K562 (cell line): ENCODE measurements around the gene CACNA1C. TPM values are rescaled to one million over a fixed set of nuclear protein-coding genes. Genes with fewer than 3 reads are reported as not detected.

ENCODE experiments used
- ATAC-seq: fragments of 200-7000 bp; cut with Tn5 transposase; 3 replicates; pipeline ENCODE4 v1.9.1; 2020; ENCODE audit warnings: moderate library complexity
- BruUV-seq: library from RNA; stranded (reverse); fragments of 400-500 nt; replicated peaks from 2 replicates; lab custom pipeline; 2021; lab: Mats Ljungman, UMichigan
- CTCF ChIA-PET: fragments of 300-600 bp; formaldehyde crosslinking; extraction: SDS; loops from one replicate; lab custom pipeline; 2021; ENCODE audit warnings: low intra/inter-chr PET ratio; lab: Yijun Ruan, JAX
- POLR2A ChIA-PET: fragments of 300-600, 350-650 bp; sonication (Branson Sonifier 250); formaldehyde crosslinking; extraction: SDS; loops from one replicate; lab custom pipeline; 2021; ENCODE audit warnings: antibody characterized with exemption, inconsistent platforms; lab: Yijun Ruan, JAX
- DNase-seq, 4 experiments: peaks; one replicate each; pipeline versions ENCODE4 v3.0.0 to v3.0.0-alpha.2; 2011 to 2018; ENCODE audit warnings: low spot score in 3 of 4, mixed read lengths in 3 of 4; ENCODE audit errors: extremely low read depth in 1 of 4
- FAIRE-seq: peaks from 2 replicates; lab custom pipeline; 2011; peaks lifted over from hg19 to GRCh38; lab: Jason Lieb, UNC
- H2AFZ ChIP-seq: 2 replicates; pipeline ENCODE4 v1.6.0; 2011; ENCODE audit warnings: low read depth, low read length, control low read depth, inconsistent platforms
- H3K27ac ChIP-seq: fragments of 200-600 bp; 3 replicates; pipeline ENCODE4 v1.8.0; 2011; ENCODE audit warnings: low read depth, mild to moderate bottlenecking, control low read depth, inconsistent platforms, low read length, moderate library complexity, mixed read lengths; ENCODE audit errors: extremely low read depth
- H3K27me3 ChIP-seq, 2 experiments: fragments of 300-600 bp in 1 of 2; 2 replicates in 1 of 2; 3 replicates in 1 of 2; pipeline versions ENCODE4 v1.6.0 to v1.8.0; 2011; ENCODE audit warnings: inconsistent platforms in 2 of 2, low read length in 2 of 2, mild to moderate bottlenecking in 1 of 2, mixed read lengths in 1 of 2, moderate library complexity in 1 of 2; ENCODE audit not compliant: control insufficient read depth in 2 of 2, insufficient read depth in 2 of 2
- H3K36me3 ChIP-seq: fragments of 300-600 bp; 3 replicates; pipeline ENCODE4 v1.8.0; 2011; ENCODE audit warnings: mild to moderate bottlenecking, low read length, inconsistent platforms; ENCODE audit not compliant: control insufficient read depth, insufficient read depth
- H3K4me1 ChIP-seq, 2 experiments: fragments of 200-600 bp in 1 of 2; replicated peaks in 1 of 2; 2 replicates in 1 of 2; 3 replicates in 1 of 2; pipeline versions ENCODE4 v1.5.1 to v1.8.0; 2011; ENCODE audit warnings: inconsistent platforms in 2 of 2, low read length in 2 of 2, mild to moderate bottlenecking in 1 of 2, mixed read lengths in 1 of 2, moderate library complexity in 1 of 2; ENCODE audit not compliant: control insufficient read depth in 2 of 2, insufficient read depth in 2 of 2
- H3K4me2 ChIP-seq: 2 replicates; pipeline ENCODE4 v1.6.1; 2011; ENCODE audit warnings: low read length, control low read depth, inconsistent platforms, mixed read lengths; ENCODE audit not compliant: insufficient read depth
- H3K4me3 ChIP-seq: fragments of 200-600 bp; sonication (generic), shearing (Covaris generic); 2 replicates; pipeline ENCODE4 v1.5.1; 2016; ENCODE audit warnings: control low read depth, inconsistent platforms
- H3K79me2 ChIP-seq: fragments of 200-600 bp; 3 replicates; pipeline ENCODE4 v1.8.0; 2011; ENCODE audit warnings: low read length, inconsistent platforms; ENCODE audit not compliant: control insufficient read depth, insufficient read depth
- H3K9ac ChIP-seq, 2 experiments: 2 replicates each; pipeline versions ENCODE4 v1.6.0 to v1.6.1; 2011; ENCODE audit warnings: low read depth in 2 of 2, low read length in 2 of 2, control low read depth in 1 of 2, inconsistent platforms in 1 of 2, mild to moderate bottlenecking in 1 of 2, mixed read lengths in 1 of 2; ENCODE audit not compliant: insufficient read depth in 1 of 2
- H3K9me1 ChIP-seq: one replicate; pipeline ENCODE4 v1.6.0; 2011; ENCODE audit warnings: inconsistent platforms, mild to moderate bottlenecking, low read length, moderate library complexity; ENCODE audit not compliant: control insufficient read depth, insufficient read depth
- H3K9me3 ChIP-seq: replicated peaks from 2 replicates; pipeline ENCODE4 v1.5.1; 2011; ENCODE audit warnings: low read depth, low read length, inconsistent platforms; ENCODE audit not compliant: control insufficient read depth, insufficient read depth
- H4K20me1 ChIP-seq: replicated peaks from 2 replicates; pipeline ENCODE4 v1.6.1; 2011; ENCODE audit warnings: low read length, inconsistent platforms, mixed read lengths; ENCODE audit not compliant: control insufficient read depth, insufficient read depth
- CEBPG ChIP-seq, 3 experiments: fragments of 200-800 bp in 1 of 3; sonication (Bioruptor generic) in 1 of 3; sonication (generic) in 1 of 3; formaldehyde crosslinking in 1 of 3; IDR thresholded peaks in 2 of 3; conservative IDR thresholded peaks in 1 of 3; 2 replicates each; pipeline versions ENCODE4 v1.6.1 to v1.8.0; 2016 to 2022; ENCODE audit warnings: missing compliant biosample characterization in 2 of 3, missing genetic modification characterization in 2 of 3, mild to moderate bottlenecking in 1 of 3, missing genetic modification reagents in 1 of 3
- CREB1 ChIP-seq, 2 experiments: sonication (generic) in 1 of 2; formaldehyde crosslinking in 1 of 2; IDR thresholded peaks; 2 replicates each; pipeline versions ENCODE4 v1.6.1 to v1.8.0; 2012 to 2022; ENCODE audit warnings: inconsistent platforms in 1 of 2, mild to moderate bottlenecking in 1 of 2, missing genetic modification reagents in 1 of 2, moderate library complexity in 1 of 2
- DMBX1 ChIP-seq: fragments of 250-450 bp; sonication (Bioruptor Pico); IDR thresholded peaks from 2 replicates; pipeline ENCODE4 v1.8.0; 2022; ENCODE audit warnings: inconsistent platforms, mild to moderate bottlenecking, moderate library complexity, borderline replicate concordance
- FOXK2 ChIP-seq, 2 experiments: fragments of 450-650 bp; IDR thresholded peaks in 1 of 2; conservative IDR thresholded peaks in 1 of 2; 2 replicates each; pipeline ENCODE4 v1.6.1; 2016; ENCODE audit warnings: low read depth in 2 of 2, mild to moderate bottlenecking in 1 of 2
- KAT2B ChIP-seq: IDR thresholded peaks from one replicate; pipeline ENCODE4 v1.6.1; 2012; ENCODE audit warnings: low read depth, mild to moderate bottlenecking, control low read depth, inconsistent platforms, low read length, moderate library complexity
- MNT ChIP-seq, 2 experiments: fragments of 450-650 bp; conservative IDR thresholded peaks; 2 replicates each; pipeline ENCODE4 v1.6.1; 2017; ENCODE audit warnings: mild to moderate bottlenecking in 2 of 2, moderate library complexity in 2 of 2
- NCOA1 ChIP-seq: fragments of 450-650 bp; IDR thresholded peaks from 2 replicates; pipeline ENCODE4 v1.6.1; 2016; ENCODE audit warnings: low read depth
- TCFL5 ChIP-seq: fragments of 250-450 bp; sonication (Bioruptor Pico); conservative IDR thresholded peaks from 2 replicates; pipeline ENCODE4 v1.6.1; 2021; ENCODE audit warnings: mild to moderate bottlenecking, moderate library complexity, matching md5 sums
- TSHZ1 ChIP-seq: fragments of 250-450 bp; sonication (Bioruptor Pico); IDR thresholded peaks from 2 replicates; pipeline ENCODE4 v1.4.0; 2020; ENCODE audit warnings: mild to moderate bottlenecking, moderate library complexity
- U2AF2 ChIP-seq: fragments of 200-400 bp; formaldehyde crosslinking; optimal IDR thresholded peaks from 2 replicates; pipeline ENCODE3; 2017; ENCODE audit warnings: low read depth, mild to moderate bottlenecking, low read length
- ZNF609 ChIP-seq: sonication (generic); formaldehyde crosslinking; IDR thresholded peaks from 2 replicates; pipeline ENCODE4 v1.8.1; 2023; ENCODE audit warnings: missing genetic modification reagents, mild to moderate bottlenecking, borderline replicate concordance
- WGBS: fragments of 100-300 bp; shearing (Covaris generic); methylation state at CpG from one replicate; pipeline ENCODE4 v1.1.6; 2016; ENCODE audit warnings: low coverage, mixed read lengths; ENCODE audit not compliant: insufficient coverage; ENCODE audit errors: missing lambda C conversion rate; 5-methylcytosine and 5-hydroxymethylcytosine counted together
- in situ Hi-C: fragments of 300-500 bp; cut with MboI; formaldehyde crosslinking; loops from 4 replicates; pipeline ENCODE4 v1.15.0; 2018; ENCODE audit warnings: inconsistent platforms, mixed read lengths
- intact Hi-C: fragments of 100-400 bp; cut with micrococcal nuclease; formaldehyde crosslinking; loops from 2 replicates; pipeline ENCODE4 v1.14.2; 2022
- polyA plus RNA-seq, 8 experiments: library from polyadenylated mRNA; depleted of rRNA in 4 of 8; stranded (reverse) in 5 of 8; unstranded in 3 of 8; fragments of >200 nt; fragmentation: Nextera tagmentation in 2 of 8; fragmentation: Illumina TruSeq in 1 of 8; extraction: Ambion mirVana in 2 of 8; extraction: Trizol in 1 of 8; gene quantifications; 2 replicates each; pipeline versions ENCODE4 v1.2.1 to v1.2.3, GENCODE V29; 2011 to 2014; ENCODE audit warnings: inconsistent platforms in 1 of 8, missing spikeins in 1 of 8
- total RNA-seq, 7 experiments: library from RNA; depleted of rRNA in 6 of 7; stranded (reverse); fragments of >200 nt in 6 of 7; fragmentation: Illumina TruSeq in 2 of 7; extraction: Trizol in 2 of 7; gene quantifications; 2 replicates each; pipeline versions ENCODE4 v1.2.1 to v1.2.3, GENCODE V29; 2011 to 2021; ENCODE audit warnings: low replicate concordance in 1 of 7

CACNA1C gene
- total and polyA plus RNA-seq, 9 of the 15 experiments (the other 6 are each of a cell fraction or from before 2014, with no cell fraction given): not detected

GRCh38 chr12:2149091-2149490 lies 96.3 kb downstream of the CACNA1C start:
- POLR2A ChIA-PET: no interaction called here
- H3K9ac ChIP-seq: no peak overlapping the region
- H3K27me3 ChIP-seq: peaks cover 0 to 10% of the 10 kb centered on the region in 2 experiments; a peak in 2 of 5 replicates
- no peaks in the 10 kb centered on the region for H4K20me1 ChIP-seq
- WGBS: 0% methylated on average over 2 of the region's 3 CpGs
- DNase-seq (no peak), FAIRE-seq (no peak), ATAC-seq (no peak)
- no peak overlapping the region for H2AFZ ChIP-seq
- no peaks in the 10 kb centered on the region for H3K36me3 ChIP-seq
- BruUV-seq: no TSS peak
- H3K4me1 ChIP-seq: no peaks in the 10 kb centered on the region
- CTCF ChIA-PET: no interaction called here
- H3K79me2 ChIP-seq: no peaks in the 10 kb centered on the region
- no peaks in the 10 kb centered on the region for H3K9me3 ChIP-seq
- no peak overlapping the region for H3K4me3 ChIP-seq
- intact Hi-C loops: no loop called here
- in situ Hi-C loops: no loop called here
- H3K27ac ChIP-seq: no peak overlapping the region
- no peak overlapping the region for H3K4me2 ChIP-seq
- no peaks in the 10 kb centered on the region for H3K9me1 ChIP-seq
- TF ChIP-seq ZNF609 (CRISPR knock-in tag): no peak
- no peak for TF ChIP-seq FOXK2 (conservative IDR thresholded peaks at IDR 0.05 in 1 of 2, IDR thresholded peaks at IDR 0.05 in 1 of 2; ENCODE audit: low read depth in 2 of 2)
- TF ChIP-seq TSHZ1 (CRISPR knock-in tag): no peak
- TF ChIP-seq CREB1 (IDR thresholded peaks at IDR 0.05): no peak
- no peak for TF ChIP-seq CREB1 (CRISPR knock-in tag; IDR thresholded peaks at IDR 0.05)
- TF ChIP-seq KAT2B: no peak
- TF ChIP-seq U2AF2: no peak
- no peak for TF ChIP-seq DMBX1 (CRISPR knock-in tag)
- no peak for TF ChIP-seq TCFL5
- TF ChIP-seq CEBPG (CRISPR knock-in tag; IDR thresholded peaks at IDR 0.05): no peak
- no peak for TF ChIP-seq CEBPG (tag; conservative IDR thresholded peaks at IDR 0.05 in 1 of 2, IDR thresholded peaks at IDR 0.05 in 1 of 2)
- no peak for TF ChIP-seq NCOA1
- TF ChIP-seq MNT (conservative IDR thresholded peaks at IDR 0.05): no peak
